ENCODE measurements around the gene PDZRN4. TPM values are rescaled to one million over a fixed set of nuclear protein-coding genes. Genes with fewer than 3 reads are reported as not detected.

Gene PDZRN4
- total RNA-seq, 1 experiment from 2014 or later = not detected

DNA sequence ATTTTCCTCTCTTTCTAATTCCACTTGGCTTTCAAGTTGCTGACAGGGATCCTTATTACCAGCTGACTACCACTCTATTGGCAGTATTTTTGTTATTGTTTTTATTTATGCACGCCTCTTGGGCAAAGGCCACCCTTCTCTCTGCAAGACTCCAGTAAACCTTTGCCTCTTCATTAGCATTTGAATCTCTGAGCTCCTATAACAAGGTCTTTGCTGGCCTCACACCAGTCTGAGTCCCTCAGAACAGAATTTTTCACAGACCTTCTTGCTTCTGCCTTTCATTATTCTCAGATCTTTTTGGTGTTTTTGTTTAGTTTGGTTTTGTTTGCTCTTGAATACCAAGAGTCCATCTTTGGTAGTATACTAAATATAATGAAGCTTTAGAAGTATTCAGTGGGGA is 145.9 kb downstream of the PDZRN4 start:
- no peak for DNase-seq (ENCODE audit: low spot score)
- in situ Hi-C loops (cut with HindIII; ENCODE audit: low sequenced_read_pairs) = no loop called here

DNA sequence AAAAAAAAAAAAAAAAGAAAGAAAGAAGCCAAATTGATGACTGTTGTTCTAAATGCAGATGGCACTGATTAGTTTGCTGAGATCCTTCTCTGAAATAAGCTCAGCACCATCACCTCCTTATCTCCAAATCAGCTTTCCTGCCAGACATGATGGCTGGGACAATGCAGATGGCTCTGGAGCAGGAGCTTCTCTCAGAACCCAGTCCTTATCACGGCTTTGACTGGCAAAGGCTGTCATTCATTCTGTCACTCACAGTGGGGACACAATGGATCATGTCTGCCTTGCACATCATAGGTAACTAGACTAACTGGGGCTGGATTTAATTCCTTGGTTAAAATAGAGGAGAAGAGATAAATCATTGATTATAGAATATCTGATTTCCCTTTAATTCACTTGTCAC is 146.3 kb downstream of the PDZRN4 start:
- no peak for DNase-seq (ENCODE audit: low spot score)
- in situ Hi-C loops (cut with HindIII; ENCODE audit: low sequenced_read_pairs) = no loop called here

DNA sequence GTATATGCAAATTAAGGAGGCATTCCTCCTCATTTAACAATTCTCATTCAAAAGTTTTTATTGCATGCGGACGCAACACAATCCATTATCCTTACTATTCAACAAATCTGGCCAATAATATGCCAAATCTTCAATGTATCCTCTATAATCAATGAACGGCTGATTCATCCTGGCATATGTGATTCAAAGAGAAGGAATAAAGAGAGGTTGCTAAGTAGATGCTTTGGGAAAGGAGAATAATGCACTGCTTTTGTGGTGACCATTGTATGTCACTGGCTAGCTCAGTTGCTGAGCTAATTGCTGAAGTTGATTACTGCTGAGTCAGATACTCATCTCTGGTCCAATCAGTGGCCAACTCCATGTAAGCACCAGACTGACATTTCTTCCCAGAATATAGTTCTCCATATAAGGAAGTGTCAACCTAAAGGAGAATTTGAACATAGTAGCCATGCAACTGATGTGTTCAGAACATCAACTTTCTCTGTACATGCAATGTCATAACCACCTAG is 148.0 kb downstream of the PDZRN4 start:
- in situ Hi-C loops (cut with HindIII; ENCODE audit: low sequenced_read_pairs) = no loop called here
- no peak for DNase-seq (ENCODE audit: low spot score)

DNA sequence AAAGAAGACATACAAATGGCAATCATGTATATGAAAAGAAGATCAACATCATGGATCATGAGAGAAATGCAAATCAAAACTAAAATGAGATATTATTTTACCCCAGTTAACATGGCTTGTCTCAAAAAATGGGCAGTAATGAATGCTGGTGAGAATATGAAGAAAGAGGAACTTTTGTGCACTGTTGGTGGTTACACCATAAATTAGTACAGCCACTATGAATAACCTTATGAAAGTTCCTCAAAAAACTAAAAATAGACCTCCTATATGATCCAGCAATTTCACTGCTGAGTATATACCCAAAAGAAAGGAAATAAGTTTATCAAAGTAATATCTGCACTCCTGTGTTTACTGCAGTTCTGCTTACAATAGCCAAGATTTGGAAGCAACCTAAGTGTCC is 151.7 kb downstream of the PDZRN4 start:
- DNase-seq (ENCODE audit: low spot score) = no peak
- in situ Hi-C loops (cut with HindIII; ENCODE audit: low sequenced_read_pairs) = no loop called here

DNA sequence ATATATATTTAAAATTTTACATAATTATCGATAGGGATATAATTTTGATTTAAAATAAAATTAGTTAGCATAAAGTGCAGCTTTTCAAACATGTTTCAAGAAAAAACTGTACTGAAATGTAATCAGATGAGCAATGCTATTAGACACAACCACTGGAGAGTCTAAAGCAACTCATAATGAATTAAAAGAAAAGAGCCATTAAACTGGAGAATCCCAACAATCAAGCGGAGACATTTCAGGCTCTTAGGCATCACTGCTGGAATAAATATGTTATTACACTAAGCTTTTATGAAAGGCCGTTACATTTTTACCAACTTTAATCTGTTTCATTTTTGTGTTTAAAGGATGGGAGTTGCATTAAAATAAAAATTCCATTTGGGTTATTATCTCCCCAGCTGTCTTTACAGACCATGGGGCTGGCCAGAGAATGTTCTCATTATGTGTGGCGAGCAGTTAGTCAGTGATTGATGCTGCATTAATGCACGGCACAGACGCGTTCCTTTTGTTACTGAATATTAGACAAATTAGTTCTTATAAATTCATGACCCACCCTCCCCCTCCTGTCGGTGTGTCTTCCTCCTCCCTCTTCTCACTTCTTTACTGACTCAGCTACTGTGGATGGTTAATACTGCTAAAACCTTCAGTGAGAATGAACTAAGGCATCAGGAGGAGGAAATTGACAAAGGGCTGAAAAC is 156.8 kb downstream of the PDZRN4 start:
- DNase-seq (ENCODE audit: low spot score) = no peak
- in situ Hi-C loops (cut with HindIII; ENCODE audit: low sequenced_read_pairs) = no loop called here

DNA sequence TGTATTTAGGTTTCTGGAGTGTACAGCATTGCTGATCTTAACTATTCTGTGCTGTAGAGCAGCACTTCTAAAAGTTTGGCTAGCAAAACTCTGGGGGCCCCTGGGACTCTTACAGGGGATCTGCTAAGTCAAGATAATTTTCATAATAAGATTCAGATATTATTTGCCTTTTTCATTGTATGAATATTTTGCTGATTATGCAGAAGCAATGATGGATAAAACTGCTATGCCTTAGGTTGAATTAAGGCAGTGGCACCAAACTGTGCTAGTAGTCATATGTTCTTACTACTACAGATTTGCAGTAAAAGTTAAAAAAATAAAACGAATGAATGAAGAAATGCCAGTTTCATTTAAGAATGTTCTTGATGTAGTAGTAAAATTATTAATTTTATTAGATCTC is 160.1 kb downstream of the PDZRN4 start:
- in situ Hi-C loops (cut with HindIII; ENCODE audit: low sequenced_read_pairs) = no loop called here
- DNase-seq (ENCODE audit: low spot score) = no peak

DNA sequence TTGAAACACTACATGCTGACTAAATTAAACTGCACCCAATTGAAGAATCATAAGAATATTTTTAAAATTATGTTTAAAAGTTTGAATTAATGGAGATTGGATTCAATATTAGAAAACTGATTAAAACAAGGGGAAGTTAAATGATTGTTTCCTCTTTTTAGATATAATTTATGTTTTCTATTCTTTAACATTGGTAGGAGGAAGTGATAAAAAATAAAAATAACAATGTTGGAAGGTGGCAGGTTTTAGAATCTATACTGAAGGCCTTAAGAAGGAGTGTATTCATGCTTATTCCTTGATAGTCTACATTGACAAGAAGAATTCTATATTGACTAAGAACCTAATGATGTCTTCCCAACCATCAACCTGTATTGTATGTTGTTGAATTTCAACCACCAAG is 168.1 kb downstream of the PDZRN4 start:
- no peak for DNase-seq (ENCODE audit: low spot score)
- in situ Hi-C loops (cut with HindIII; ENCODE audit: low sequenced_read_pairs) = no loop called here

DNA sequence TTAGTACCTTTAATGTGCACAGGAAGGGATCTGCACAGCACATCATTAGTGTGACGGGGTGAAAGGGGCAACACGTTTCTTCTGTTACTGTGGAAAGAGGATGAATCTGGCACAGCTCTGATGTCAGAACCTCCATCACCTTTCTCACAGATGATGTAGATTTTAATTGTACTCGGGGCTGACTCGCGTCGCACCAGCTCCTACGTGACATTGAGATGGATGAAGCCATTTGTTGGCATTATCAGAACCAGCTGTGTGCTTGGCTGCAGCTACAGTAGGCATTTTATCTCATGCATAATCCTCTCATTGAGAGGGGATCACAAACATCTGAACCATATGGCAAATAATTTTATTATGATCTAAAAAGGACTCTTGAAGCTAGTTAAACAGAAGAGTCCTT is 173.6 kb downstream of the PDZRN4 start:
- in situ Hi-C loops (cut with HindIII; ENCODE audit: low sequenced_read_pairs) = no loop called here
- DNase-seq (ENCODE audit: low spot score) = no peak

DNA sequence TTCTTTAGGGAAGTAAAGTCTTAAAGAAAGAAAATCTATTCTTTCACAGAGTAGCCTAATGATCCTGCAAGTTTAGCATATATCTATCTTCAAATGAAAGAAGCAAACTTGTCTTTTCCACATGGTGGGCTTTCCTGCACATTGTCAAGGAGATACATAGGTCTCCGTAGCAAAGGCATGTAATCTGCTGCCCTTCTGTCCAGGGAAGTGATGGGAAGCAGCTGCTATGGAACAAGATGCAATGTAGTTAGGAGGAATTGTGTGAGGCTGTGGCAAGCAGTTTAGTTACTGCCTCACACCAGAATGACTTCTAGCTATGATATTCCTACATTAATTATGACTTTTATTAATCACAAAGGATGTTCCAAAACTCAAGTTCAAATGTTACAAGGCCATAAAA is 174.4 kb downstream of the PDZRN4 start:
- in situ Hi-C loops (cut with HindIII; ENCODE audit: low sequenced_read_pairs) = no loop called here
- DNase-seq (ENCODE audit: low spot score) = no peak

DNA sequence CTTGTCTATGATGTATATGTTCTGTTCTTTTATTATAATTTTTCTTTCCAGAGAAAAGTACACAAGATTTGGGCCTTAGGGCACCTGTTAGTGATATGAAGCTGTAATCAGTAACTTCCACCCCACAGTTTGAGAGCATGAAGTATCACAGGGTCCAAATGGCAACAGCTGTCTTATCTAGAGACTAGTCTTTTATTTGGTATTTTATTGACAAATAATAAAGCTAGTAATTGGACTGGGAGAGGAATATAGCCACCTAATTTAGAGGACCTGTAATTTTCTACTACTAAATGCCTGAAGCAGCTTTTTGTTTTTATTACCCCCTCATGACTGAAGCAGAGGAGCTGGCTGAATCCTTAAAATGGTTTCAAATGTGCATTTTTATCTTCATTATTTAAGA is 174.8 kb downstream of the PDZRN4 start:
- no peak for DNase-seq (ENCODE audit: low spot score)
- in situ Hi-C loops (cut with HindIII; ENCODE audit: low sequenced_read_pairs) = no loop called here

DNA sequence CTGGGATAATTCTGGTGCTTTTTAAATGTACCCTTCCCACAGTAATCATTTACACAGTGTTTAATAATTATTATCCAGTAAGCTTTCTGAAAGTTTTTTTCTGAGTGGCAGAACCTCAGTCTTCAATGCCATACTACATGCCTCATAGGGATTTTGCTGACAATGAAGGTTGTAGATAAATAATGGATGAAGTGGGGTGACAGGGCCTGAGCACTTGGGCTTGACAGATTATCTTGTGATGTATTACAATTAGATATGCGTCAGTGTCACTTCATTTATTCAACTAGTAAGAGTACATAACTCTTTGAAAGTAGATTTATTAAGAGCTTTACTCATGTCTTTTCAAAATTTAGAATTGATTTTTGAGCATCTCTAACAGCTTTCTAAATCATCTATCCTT is 176.1 kb downstream of the PDZRN4 start:
- no peak for DNase-seq (ENCODE audit: low spot score)
- in situ Hi-C loops (cut with HindIII; ENCODE audit: low sequenced_read_pairs) = no loop called here

DNA sequence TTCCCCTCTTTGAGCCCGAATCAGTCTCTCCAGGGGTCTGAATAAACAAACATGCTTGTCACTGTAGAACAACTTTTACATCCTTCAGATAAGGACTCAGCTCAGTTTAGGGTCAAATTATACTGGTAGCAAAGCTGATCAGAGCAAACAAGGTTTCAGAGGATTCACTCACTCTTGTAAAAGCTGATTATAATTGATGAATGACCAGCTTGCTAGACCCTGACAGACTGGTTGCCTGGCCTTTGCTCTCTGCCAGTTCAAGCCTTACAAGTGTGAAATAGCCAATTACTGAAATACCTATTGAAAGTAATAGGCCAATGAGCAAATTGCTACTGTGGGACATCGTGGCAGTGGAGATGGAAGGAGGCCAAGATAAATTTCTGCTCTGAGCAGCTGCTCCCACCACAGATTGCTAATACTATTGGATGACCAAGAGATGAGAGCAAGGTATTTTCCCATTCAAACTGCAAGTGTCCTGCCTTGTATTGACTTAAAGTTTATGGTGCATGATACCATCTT is 177.6 kb downstream of the PDZRN4 start:
- DNase-seq (ENCODE audit: low spot score) = no peak

DNA sequence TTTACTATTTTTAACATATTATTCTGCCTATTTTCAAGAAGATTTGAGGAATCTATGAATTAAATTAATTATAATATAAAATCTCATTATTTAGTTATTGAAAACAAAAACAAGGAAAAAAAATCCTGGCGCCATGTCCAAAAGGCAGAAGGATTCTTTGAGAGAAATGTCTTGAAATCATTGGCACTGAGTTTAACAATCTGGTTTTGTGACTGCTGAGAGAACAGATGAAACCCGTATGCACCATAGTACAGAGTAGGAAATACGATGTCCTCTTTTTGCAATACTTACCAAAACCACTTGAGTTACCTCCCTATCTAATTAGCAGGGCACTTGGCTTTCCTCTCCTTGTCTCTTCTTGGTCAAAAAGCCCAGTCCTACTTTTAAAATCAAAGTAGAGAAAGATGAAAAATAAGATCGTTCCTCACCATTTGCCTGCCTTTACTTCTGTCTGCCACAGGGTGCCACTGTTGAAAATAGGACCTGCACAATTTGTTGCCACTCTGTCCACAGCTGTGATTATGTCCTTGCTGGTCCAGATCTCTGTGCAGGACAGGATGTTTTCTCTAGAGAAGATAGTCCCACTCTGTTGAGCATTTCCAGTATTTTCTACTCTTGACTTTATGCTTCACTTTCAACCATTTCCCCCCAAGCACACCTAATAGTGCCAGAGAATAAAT is 179.7 kb downstream of the PDZRN4 start:
- no peak for DNase-seq (ENCODE audit: low spot score)
- in situ Hi-C loops (cut with HindIII; ENCODE audit: low sequenced_read_pairs) = no loop called here

More for the DNA sequence above, 177.6 kb downstream of the PDZRN4 start:
- in situ Hi-C loops (cut with HindIII; ENCODE audit: low sequenced_read_pairs) = no loop called here

DNA sequence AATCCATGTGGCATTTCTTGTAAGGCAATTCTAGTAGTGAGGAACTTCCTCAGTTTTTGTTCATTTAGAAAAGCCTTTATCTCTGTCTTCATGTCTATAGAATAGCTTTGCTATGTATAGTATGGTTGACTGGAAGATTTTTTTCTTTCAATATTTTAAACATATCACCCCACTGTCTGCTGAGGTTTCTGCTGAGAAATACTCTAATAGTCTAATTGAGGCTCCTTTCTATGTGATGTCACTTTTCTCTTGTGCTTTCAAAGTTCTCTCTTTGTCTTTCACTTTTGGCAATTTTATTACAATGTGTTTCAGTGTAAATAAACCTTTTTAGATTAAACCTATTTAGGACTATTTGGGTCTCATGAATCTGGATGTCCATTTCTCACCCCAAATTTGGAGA is 192.8 kb downstream of the PDZRN4 start:
- no peak for DNase-seq (ENCODE audit: low spot score)
- in situ Hi-C loops (cut with HindIII; ENCODE audit: low sequenced_read_pairs) = no loop called here

DNA sequence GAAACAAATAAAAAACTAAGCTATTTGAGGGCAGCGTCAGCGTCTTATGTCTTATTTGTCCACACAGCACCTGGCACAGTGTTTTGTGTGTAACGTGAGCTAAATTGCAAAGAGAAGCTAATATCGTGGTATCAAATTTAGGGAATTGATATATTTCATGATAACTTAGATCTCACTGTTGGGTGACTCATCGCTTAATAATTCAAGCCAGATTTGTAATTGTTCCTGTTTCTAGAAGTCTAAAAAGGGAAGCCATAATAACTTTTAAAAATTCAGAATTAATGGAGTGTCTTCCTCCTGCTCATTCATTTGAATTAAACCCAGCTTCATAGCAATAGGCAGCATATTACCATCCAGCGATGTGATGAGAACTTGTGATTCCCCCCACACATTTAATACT is 214.7 kb downstream of the PDZRN4 start:
- in situ Hi-C loops (cut with HindIII; ENCODE audit: low sequenced_read_pairs) = no loop called here
- no peak for DNase-seq (ENCODE audit: low spot score)

DNA sequence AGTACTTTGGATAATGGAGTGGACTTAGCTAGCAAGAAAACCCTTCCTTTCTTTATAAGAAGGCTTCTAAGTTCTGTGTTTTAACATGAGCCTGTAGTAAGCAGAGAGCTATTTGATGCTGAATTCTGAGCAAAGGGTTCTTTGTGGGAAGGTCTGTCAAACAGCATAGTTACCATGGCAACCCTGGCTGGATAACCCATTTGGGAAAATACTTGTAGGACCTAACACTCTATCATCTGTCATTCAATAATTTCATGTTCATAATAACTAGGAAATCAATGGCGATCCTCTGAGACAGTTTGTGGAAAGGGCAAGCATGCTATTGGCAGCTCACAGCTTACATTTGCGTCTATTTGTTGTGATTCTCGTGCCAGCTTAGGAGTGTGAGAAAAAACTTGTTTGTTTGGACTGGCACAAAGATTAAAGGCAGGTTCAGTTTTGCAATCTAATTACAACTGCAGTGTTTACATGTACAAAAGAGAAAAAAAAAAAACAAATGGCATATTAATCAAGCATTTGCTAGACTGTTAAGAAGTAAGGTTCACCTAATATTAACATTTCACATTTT is 219.2 kb downstream of the PDZRN4 start:
- DNase-seq (ENCODE audit: low spot score) = no peak
- in situ Hi-C loops (cut with HindIII; ENCODE audit: low sequenced_read_pairs) = no loop called here

DNA sequence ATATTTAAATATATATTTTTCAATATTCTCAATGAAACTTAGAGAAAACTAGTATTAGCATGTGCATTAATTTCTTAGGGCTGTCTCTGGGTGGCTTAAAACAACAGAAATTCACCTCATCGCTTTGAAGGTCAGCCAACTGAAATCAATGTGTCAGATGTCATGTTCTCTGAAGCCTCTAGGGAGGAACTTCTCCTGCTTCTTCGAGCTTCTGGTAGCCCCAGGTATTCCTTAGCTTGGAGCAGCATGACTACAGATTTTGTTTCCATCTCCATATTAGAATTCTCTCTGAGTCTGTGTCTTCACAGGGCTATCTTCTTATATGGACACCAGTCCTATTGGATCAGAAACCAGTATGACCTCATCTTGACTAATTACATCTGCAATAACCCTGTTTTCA is 221.5 kb downstream of the PDZRN4 start:
- in situ Hi-C loops (cut with HindIII; ENCODE audit: low sequenced_read_pairs) = no loop called here
- DNase-seq (ENCODE audit: low spot score) = no peak

DNA sequence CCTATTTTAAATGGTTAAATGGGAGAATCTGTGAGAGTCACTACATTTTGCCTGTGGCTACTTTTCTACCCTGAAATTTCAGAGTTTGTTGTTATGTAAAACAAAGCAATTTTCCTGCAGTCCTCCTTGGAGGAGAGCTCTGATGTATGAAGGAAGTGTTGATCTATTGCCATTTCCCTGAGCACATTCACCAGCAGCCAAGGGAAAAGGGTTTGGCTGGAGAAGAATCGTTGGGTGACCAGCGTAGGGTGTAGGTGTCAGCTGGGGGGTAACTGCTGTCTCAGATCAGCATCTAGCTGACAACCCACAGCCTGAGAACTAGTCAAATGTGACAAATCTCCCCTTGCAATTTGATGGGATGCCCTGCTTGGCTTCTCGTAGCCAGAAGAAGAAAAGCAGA is 230.5 kb downstream of the PDZRN4 start:
- in situ Hi-C loops (cut with HindIII; ENCODE audit: low sequenced_read_pairs) = no loop called here
- DNase-seq (ENCODE audit: low spot score) = no peak

DNA sequence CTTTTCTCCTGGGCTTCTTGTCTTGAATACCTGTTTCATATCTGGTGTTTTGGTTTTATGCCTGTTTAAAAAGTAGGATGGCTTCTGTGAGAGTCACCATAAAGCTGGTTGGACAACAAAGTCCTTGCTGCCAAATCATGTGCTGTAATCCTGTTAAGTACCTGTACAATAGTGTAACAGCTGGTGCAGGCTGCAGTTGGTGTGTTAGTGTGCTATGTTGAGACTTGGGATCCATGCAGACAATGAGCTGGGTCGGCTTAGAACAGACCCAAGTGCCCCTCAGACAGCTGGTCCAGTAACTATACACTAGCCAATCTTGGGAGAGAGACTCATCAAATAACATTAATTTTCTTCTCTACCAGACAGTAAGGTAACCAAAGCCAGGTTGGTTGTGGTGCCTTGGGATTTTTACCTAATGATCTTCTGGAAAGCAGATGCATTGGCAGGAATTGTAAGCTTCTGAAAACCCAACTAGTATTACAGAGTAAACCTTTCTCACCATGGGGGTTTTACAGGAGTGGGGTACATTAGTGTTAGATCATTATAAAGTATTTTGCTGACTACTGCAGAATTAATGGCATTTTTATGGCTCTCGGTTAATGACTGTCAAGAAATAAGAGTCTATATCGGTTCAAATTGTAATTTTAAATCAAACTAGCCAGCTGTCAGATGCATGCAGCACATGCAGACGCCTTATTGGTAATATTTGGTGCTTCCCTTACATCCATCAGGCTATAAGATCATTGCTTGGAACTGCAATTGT is 231.2 kb downstream of the PDZRN4 start:
- in situ Hi-C loops (cut with HindIII; ENCODE audit: low sequenced_read_pairs) = no loop called here
- DNase-seq (ENCODE audit: low spot score) = no peak

DNA sequence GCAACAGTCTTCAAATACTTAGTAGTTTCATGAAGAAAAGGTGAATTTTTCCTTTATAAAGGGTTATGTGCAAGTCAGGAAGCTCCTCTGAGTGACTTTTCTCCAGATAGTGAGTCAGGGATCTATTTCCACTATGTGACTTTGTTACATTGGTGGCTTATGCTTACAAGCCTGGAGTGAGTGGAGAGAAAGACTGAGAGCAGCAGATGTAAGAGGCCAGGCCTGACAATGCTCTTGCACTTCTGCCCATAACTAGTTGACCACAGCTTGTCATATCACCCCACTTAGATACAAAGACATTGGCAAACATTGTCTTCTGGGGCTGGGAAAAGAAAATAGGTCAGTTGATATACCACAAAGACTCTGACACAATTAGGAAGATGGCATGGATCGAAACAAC is 236.5 kb downstream of the PDZRN4 start:
- in situ Hi-C loops (cut with HindIII; ENCODE audit: low sequenced_read_pairs) = no loop called here
- no peak for DNase-seq (ENCODE audit: low spot score)
